Peyer's patch (tissue), 4 donors: ENCODE measurements around the gene OPRL1.

Experiments
- POLR2A ChIP-seq, 2 donors: fragments of 450-650 bp; IDR thresholded peaks; one replicate each; pipeline ENCODE4 v1.5.1; 2017; ENCODE audit warnings: antibody characterized with exemption in 2 of 2, mild to moderate bottlenecking in 2 of 2, moderate library complexity in 2 of 2
- TF ChIP-seq, protein P1 (sequence below), 6 experiments: fragments of 450-650 bp in 4 of 6; fragments of 200-600 bp in 2 of 6; sonication (generic) in 1 of 6; IDR thresholded peaks; one replicate each; pipeline ENCODE4 v1.5.1; 2017 to 2019; ENCODE audit warnings: antibody characterized with exemption in 6 of 6, mild to moderate bottlenecking in 3 of 6, moderate library complexity in 1 of 6

DNA sequence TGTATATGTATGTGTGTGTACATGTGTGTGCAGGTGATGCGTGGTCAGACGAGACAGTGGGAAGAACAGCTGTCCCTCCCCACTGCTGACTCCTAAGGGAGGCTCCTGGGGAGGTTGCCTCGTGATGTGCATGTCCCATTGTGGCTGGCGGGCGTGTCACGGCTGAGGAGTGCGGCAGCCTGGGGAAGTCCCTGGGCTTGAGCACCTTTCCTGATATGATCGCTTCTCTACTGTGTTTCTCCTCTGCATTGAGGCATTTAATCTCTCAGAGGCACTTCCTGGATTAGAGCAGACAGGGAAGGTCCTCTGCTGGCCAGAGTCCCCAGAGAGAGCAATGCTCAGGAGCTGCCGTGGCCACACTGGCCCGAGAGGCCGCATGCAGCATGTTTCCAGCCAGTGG is 16.0 kb downstream of the OPRL1 start:
- TF ChIP-seq, protein P1, sequence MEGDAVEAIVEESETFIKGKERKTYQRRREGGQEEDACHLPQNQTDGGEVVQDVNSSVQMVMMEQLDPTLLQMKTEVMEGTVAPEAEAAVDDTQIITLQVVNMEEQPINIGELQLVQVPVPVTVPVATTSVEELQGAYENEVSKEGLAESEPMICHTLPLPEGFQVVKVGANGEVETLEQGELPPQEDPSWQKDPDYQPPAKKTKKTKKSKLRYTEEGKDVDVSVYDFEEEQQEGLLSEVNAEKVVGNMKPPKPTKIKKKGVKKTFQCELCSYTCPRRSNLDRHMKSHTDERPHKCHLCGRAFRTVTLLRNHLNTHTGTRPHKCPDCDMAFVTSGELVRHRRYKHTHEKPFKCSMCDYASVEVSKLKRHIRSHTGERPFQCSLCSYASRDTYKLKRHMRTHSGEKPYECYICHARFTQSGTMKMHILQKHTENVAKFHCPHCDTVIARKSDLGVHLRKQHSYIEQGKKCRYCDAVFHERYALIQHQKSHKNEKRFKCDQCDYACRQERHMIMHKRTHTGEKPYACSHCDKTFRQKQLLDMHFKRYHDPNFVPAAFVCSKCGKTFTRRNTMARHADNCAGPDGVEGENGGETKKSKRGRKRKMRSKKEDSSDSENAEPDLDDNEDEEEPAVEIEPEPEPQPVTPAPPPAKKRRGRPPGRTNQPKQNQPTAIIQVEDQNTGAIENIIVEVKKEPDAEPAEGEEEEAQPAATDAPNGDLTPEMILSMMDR (IDR thresholded peaks at IDR 0.05), result no peak
- no peak for TF ChIP-seq POLR2A (IDR thresholded peaks at IDR 0.05)
